ENCODE results near the gene RNU1-4. TPM values are rescaled to one million over a fixed set of nuclear protein-coding genes. Genes with fewer than 3 reads are reported as not detected.
"Not testable (repeated sequence)": the region's sequence is repeated elsewhere in the genome, so short reads cannot be mapped to it uniquely, and the experiment has no call there.

Gene RNU1-4
- polyA plus RNA-seq, 3 donors = not detected

DNA sequence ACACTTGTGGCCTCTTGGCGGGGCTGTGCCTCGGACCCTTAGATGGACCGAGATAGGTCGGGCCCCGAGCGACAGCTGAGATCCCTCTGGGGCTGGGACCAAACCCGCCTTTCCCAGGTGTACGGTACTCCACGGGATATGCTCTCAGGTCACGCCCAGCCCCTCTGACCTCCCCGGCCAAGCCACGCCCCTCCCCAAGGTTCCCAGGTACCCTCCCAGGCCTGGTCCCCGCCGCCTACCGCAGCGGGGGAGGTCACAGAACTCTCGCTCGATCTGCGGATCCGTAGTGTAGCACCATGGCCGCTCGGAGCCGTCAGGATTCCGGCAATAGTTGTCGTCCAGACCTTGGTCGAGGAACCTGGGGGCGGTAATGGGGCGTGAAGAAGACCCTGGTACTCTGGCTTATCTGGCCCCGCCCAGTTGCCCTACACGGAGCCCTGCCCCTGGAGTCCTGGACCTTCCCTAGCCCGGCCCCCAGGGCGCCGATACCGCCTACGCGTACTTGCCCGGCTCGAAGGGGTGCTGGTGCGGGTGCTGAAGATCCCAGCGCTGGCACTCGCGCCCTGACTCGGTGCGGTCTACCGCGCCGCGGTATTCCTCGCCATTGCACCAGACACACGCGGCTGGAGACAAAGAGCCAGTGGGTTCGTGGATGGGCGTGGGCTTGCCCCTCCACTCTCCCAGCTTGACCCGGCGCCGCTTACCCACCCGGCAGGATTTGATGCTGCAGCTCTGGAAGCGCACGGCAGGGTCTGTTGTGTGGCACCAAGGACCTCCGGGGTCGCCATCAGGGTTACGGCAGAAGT is 19.5 kb downstream of the RNU1-4 start:
- H3K27ac ChIP-seq (ENCODE audit: low read depth, low read length) = not testable (repeated sequence)
- 34 to 64% (median 62%) methylated on average over 6 to 14 of the region's 62 CpGs for WGBS, 3 donors

GRCh38 chr1:16760456-16760765 is 20.1 kb downstream of the RNU1-4 start:
- 58 to 93% (median 88%) methylated on average over 4 to 8 of the region's 11 CpGs for WGBS, 3 donors
- not testable (repeated sequence) for H3K27ac ChIP-seq (ENCODE audit: low read depth, low read length)

DNA sequence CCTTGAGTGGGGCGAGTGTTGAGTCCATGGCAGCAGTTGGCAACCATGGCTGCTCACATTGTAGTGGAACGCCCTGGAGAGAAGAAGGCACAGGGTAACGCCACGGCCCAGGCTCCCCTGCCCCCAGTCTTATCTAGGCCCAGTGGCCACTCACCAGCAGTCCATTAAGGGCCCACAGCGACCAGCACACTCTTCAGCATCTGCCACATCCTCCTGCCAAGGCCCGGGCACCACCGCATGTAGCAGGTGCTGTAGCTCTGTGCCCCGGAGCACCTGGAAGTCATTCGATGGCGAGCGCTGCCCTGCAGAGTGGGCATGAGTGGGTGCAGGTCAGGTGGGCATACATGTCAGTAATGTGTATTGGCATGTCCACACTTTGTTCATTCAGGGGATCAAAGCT is 20.5 kb downstream of the RNU1-4 start:
- 87 to 95% (median 95%) methylated on average over 11 of the region's 11 CpGs for WGBS, 3 donors
- not testable (repeated sequence) for H3K27ac ChIP-seq (ENCODE audit: low read depth, low read length)

- 56 to 75% (median 73%) methylated on average over 9 of the region's 9 CpGs for WGBS, 3 donors
- not testable (repeated sequence) for H3K27ac ChIP-seq (ENCODE audit: low read depth, low read length)
Observed at GRCh38 chr1:16764248-16764819, 24.0 kb downstream of the RNU1-4 start.

DNA sequence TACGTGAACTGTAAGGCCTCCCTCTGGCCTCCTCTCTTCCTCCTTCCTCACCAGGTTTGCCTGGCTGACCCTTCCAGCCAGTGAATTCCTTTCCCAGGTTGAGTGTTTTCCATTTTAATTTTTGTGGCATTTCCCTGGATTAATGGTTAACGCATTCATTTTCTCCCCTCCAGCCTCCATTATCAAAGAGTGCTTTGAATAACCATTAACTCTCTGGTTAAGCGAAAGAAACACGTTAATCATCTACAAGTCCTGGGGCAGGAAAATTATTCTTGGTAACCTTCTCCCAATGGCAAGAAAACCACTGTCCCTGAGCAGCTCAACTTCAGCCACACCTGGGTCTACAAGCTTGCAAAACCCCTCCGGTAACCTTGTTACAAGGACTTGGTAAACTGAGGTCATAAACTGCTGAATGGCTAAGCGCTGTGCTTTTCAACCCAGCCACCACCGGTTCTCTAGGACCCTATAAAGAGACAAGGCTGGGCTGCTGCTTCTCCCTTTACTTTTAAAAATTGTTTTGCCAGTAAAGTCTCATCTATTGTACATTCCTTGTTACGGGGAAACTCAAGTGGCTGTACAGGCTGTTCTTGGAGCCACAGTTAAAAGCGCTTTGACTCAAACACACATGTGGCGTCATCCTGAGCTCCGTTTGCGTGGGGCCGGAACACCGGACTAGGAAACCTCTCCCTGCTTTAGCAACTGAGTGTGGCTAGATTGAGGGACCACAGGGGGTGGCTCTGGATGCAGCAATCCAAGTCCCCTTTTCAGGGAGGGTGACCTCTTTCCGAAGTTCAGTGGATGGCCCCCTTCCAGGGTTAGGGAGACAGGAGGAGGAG is 24.7 kb downstream of the RNU1-4 start:
- peak overlapping the region; percentile 19 for H3K27ac ChIP-seq (ENCODE audit: low read depth, low read length)
- 29 to 76% (median 68%) methylated on average over 15 of the region's 15 CpGs for WGBS, 3 donors

- WGBS, 3 donors = 40 to 68% (median 54%) methylated on average over 21 to 25 of the region's 31 CpGs
- H3K27ac ChIP-seq (ENCODE audit: low read depth, low read length) = not testable (repeated sequence)
Observed at GRCh38 chr1:16765731-16766605, 25.7 kb downstream of the RNU1-4 start.

GRCh38 chr1:16766689-16767256 is 26.5 kb downstream of the RNU1-4 start:
- not testable (repeated sequence) for H3K27ac ChIP-seq (ENCODE audit: low read depth, low read length)
- WGBS, 3 donors = 20 to 56% (median 47%) methylated on average over 8 of the region's 9 CpGs

- not testable (repeated sequence) for H3K27ac ChIP-seq (ENCODE audit: low read depth, low read length)
- 78 to 83% (median 83%) methylated on average over 5 of the region's 5 CpGs for WGBS, 3 donors
Observed at GRCh38 chr1:16770139-16770759, 29.9 kb downstream of the RNU1-4 start.

DNA sequence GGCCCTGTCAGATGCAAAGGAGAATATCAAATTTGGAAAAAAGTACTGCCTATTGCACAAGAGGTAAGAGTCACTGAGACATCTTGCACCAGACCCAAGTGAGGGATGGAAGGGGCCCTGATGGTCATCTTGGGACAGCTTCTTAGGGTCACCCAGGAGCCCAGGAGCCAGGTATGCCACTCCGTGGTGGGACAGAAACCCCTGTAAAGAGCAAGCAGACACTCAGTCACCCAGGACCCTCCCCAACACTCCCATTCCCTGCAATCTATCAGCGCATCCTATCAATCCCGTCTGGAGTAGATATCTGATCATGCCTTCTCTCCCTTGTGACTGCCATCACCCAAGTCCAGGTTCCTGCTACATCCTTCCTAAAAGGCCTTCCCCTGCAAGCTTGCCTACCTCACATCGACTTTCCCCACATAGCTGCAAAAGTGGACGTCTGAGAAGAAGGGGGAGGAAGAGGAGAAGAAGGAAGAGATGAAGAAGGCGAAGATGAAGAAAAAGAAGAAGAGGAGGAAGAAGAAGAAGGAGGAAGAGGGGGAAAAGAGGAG is 30.7 kb downstream of the RNU1-4 start:
- WGBS, 3 donors = 68 to 80% (median 70%) methylated on average over 5 to 6 of the region's 6 CpGs
- not testable (repeated sequence) for H3K27ac ChIP-seq (ENCODE audit: low read depth, low read length)

DNA sequence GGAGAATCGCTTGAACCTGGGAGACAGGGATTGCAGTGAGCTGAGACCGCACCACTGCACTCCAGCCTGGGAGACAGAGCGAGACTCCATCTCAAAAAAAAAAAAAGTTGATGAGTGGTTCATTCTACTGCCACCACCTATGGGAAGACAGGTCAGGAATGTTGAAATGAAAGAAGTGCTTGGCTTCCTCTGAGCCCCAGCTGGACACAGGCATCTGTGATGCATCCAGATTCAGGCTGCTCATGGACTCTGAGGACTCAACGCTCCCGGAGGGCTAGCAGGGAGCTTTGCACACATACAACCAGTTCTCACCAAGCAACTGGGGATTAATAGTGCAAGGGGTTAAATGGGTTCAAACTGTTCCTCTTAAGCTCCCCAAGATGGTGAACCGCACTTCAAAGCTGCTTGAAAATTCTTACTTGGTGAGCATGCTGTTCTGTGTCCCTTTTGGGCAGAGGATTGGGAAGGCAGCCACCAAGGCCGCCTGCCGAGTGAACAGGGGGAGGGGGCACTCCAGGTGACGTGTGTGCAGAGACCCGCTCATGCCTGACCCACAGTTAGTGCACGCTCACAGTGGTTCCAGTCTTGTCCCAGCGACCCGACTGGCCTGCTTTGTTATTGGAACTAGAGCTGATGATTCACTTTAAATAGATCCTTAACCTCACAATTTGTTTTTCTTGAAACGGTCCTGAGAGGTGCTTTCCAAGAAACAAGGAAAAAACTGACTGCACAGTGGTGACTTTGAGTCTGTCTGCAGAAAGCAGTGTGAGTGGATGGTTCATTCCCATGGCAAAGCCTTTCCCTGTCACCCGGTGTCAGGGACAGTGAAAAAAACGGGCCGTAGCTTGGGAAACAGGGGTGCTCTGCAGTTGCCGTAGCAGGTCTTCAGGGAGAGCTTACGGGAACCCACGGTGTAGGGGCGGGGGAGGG is 32.2 kb downstream of the RNU1-4 start:
- WGBS, 3 donors = 63 to 69% (median 66%) methylated on average over 13 of the region's 21 CpGs
- H3K27ac ChIP-seq (ENCODE audit: low read depth, low read length) = not testable (repeated sequence)

- 51 to 72% (median 57%) methylated on average over 6 to 8 of the region's 9 CpGs for WGBS, 3 donors
Observed at GRCh38 chr1:16773205-16773596, 32.9 kb downstream of the RNU1-4 start.

DNA sequence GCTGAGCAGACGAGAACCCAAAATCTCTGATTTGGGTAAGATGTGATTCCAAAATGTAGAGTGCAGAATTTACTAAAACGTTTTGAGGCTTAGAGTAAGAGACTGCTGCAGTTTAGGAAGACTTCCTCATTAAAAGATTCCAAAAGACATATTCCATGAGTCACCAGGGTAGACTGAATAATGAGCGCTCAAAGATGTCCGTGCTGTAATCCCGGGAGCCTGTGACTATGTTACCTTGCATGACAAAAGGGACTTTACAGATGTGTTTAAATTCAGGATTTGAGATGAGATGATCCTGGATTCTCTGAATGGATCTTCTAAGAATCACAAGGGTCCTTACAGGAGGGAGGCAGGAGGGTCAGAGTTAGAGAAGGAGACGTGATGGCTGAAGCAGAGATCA is 33.4 kb downstream of the RNU1-4 start:
- WGBS, 3 donors = 45 to 66% (median 60%) methylated on average over 3 of the region's 6 CpGs
- H3K27ac ChIP-seq (ENCODE audit: low read depth, low read length) = not testable (repeated sequence)

More at GRCh38 chr1:16773205-16773596, 32.9 kb downstream of the RNU1-4 start:
- not testable (repeated sequence) for H3K27ac ChIP-seq (ENCODE audit: low read depth, low read length)

DNA sequence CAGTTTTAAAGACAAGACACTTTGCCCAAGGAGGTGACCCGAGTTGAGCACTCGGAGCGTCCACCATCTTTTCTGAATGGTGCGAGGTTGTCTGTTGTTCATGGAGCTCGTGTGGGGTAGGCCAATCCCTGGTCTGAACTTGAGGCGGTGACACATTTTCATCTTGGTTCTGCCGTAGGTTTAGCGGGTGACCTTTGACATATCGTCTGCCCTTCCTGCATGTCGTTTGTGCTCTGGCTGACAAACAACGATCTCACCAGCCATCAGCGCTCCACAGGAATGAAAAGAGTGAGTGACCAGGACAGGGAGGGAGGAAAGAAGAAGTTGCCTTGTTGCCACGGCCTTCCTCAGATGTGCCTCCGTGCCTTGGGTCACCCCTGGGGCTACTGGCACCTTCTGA is 34.5 kb downstream of the RNU1-4 start:
- 77 to 87% (median 82%) methylated on average over 7 to 8 of the region's 14 CpGs for WGBS, 3 donors

DNA sequence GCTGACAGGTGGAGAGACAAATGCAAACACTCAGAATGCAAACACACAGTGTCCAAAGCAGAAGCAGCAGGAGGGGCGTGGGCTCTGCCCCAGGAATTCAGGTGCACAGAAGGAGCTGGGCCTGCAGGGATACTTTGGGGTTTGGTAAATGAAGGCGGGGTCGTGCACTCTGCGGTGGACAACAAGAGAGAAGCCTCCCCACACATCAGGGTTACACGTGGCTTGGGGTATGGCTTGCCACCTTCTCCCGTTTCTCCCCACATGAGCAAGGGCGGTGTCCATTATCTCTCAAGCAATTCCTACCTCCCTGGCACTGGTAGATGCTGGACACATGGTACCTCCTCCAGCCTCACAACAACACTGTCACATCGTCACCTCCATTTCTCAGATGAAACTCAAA is 35.0 kb downstream of the RNU1-4 start:
- not testable (repeated sequence) for H3K27ac ChIP-seq (ENCODE audit: low read depth, low read length)
- 87 to 93% (median 87%) methylated on average over 6 of the region's 8 CpGs for WGBS, 3 donors

More for the DNA sequence above, 34.5 kb downstream of the RNU1-4 start:
- H3K27ac ChIP-seq (ENCODE audit: low read depth, low read length) = not testable (repeated sequence)

DNA sequence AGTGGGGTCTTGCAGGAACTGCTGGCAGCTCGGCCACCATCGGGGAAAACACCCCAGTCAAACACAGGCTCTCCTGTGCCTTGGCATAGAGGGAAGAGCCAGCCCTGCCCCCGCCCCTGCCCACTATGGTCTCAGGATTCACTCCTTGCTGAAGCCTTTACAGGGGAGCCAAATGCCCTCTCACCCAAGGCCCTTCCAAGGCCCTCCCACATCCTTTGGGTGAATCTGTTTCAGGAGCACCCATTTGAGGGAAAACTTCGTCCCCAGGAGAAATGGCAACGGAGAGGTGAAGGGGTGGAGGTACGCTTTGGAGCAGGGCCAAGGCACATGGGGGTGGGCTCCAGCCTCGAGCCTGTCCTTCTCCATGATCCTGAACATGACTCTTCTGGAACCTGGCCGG is 35.9 kb downstream of the RNU1-4 start:
- H3K27ac ChIP-seq (ENCODE audit: low read depth, low read length) = not testable (repeated sequence)
- 87 to 96% (median 94%) methylated on average over 3 to 4 of the region's 8 CpGs for WGBS, 3 donors

DNA sequence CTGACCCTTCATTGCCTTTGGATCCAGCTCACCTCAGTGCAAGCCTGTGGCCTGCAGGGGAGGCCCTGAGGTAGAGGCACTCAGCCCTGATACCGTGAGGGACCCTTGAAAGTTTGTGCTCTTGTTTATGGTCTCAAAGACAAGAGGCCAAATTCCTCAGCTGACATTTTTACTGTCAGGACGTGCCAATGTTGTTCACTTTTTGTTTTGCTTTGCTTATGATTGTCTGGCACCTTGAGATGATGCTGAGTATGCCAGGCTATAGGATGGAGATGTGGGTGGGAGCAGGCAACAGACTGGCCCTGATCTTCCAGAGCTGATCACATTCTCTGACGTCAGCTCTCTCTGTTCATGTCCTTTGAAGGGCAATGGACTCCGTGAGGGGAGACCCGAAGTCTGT is 36.5 kb downstream of the RNU1-4 start:
- H3K27ac ChIP-seq (ENCODE audit: low read depth, low read length) = not testable (repeated sequence)
- WGBS, 3 donors = 77 to 86% (median 80%) methylated on average over 3 to 5 of the region's 5 CpGs
